Measurements from ENCODE around the gene TMPRSS6. TPM values are rescaled to one million over a fixed set of nuclear protein-coding genes. Genes with fewer than 3 reads are reported as not detected.

Gene TMPRSS6
- total RNA-seq, 1 experiment from 2014 or later: not detected

GRCh38 chr22:37141476-37141875 lies 32.0 kb upstream of the TMPRSS6 start:
- DNase-seq (ENCODE audit: extremely low read depth, low read depth): no peak

- DNase-seq (ENCODE audit: extremely low read depth, low read depth): no peak
Observed at GRCh38 chr22:37140686-37141323, 31.3 kb upstream of the TMPRSS6 start.

GRCh38 chr22:37139762-37140161 lies 30.2 kb upstream of the TMPRSS6 start:
- no peak for DNase-seq (ENCODE audit: extremely low read depth, low read depth)

- DNase-seq (ENCODE audit: extremely low read depth, low read depth): no peak
Observed at GRCh38 chr22:37138849-37139561, 29.5 kb upstream of the TMPRSS6 start.

GRCh38 chr22:37137903-37138665 lies 28.6 kb upstream of the TMPRSS6 start:
- DNase-seq (ENCODE audit: extremely low read depth, low read depth): no peak

- no peak for DNase-seq (ENCODE audit: extremely low read depth, low read depth)
Observed at GRCh38 chr22:37137131-37137530, 27.6 kb upstream of the TMPRSS6 start.

- no peak for DNase-seq (ENCODE audit: extremely low read depth, low read depth)
Observed at GRCh38 chr22:37135023-37135422, 25.5 kb upstream of the TMPRSS6 start.

GRCh38 chr22:37133304-37134018 lies 23.9 kb upstream of the TMPRSS6 start:
- no peak for DNase-seq (ENCODE audit: extremely low read depth, low read depth)

GRCh38 chr22:37132773-37133172 lies 23.3 kb upstream of the TMPRSS6 start:
- no peak for DNase-seq (ENCODE audit: extremely low read depth, low read depth)

GRCh38 chr22:37129866-37130441 lies 20.4 kb upstream of the TMPRSS6 start:
- DNase-seq (ENCODE audit: extremely low read depth, low read depth): no peak

- DNase-seq (ENCODE audit: extremely low read depth, low read depth): no peak
Observed at GRCh38 chr22:37128555-37129281, 19.2 kb upstream of the TMPRSS6 start.

GRCh38 chr22:37127350-37127878 lies 17.9 kb upstream of the TMPRSS6 start:
- DNase-seq (ENCODE audit: extremely low read depth, low read depth): no peak

GRCh38 chr22:37126882-37127281 lies 17.4 kb upstream of the TMPRSS6 start:
- DNase-seq (ENCODE audit: extremely low read depth, low read depth): no peak

GRCh38 chr22:37126383-37126782 lies 16.9 kb upstream of the TMPRSS6 start:
- DNase-seq (ENCODE audit: extremely low read depth, low read depth): no peak

- DNase-seq (ENCODE audit: extremely low read depth, low read depth): no peak
Observed at GRCh38 chr22:37123649-37124048, 14.1 kb upstream of the TMPRSS6 start.

- DNase-seq (ENCODE audit: extremely low read depth, low read depth): no peak
Observed at GRCh38 chr22:37122598-37123180, 13.2 kb upstream of the TMPRSS6 start.

- DNase-seq (ENCODE audit: extremely low read depth, low read depth): no peak
Observed at GRCh38 chr22:37121887-37122591, 12.5 kb upstream of the TMPRSS6 start.

GRCh38 chr22:37120569-37121340 lies 11.2 kb upstream of the TMPRSS6 start:
- no peak for DNase-seq (ENCODE audit: extremely low read depth, low read depth)
